Vagina (tissue), 2 donors: Measurements from ENCODE around the gene CRYZ. TPM values are rescaled to one million over a fixed set of nuclear protein-coding genes. Genes with fewer than 3 reads are reported as not detected.

Experiments used
- DNase-seq, 2 donors: peaks; one replicate each; pipeline ENCODE4 v3.0.0-alpha.2; 2017; ENCODE audit errors: extremely low spot score in 2 of 2
- H3K27ac ChIP-seq: fragments of 200-600 bp; sonication (generic); one replicate; pipeline ENCODE4 v1.5.1; 2019
- H3K27me3 ChIP-seq: fragments of 200-600 bp; sonication (generic); one replicate; pipeline ENCODE4 v1.5.1; 2019
- H3K36me3 ChIP-seq, 2 donors: fragments of 200-600 bp; sonication (generic); one replicate each; pipeline ENCODE4 v1.5.1; 2017 to 2019
- H3K4me1 ChIP-seq: fragments of 200-600 bp; sonication (generic); one replicate; pipeline ENCODE4 v1.5.1; 2019
- H3K4me3 ChIP-seq, 2 donors: fragments of 200-600 bp; sonication (generic); 1 replicate in 1 of 2; 2 replicates in 1 of 2; pipeline ENCODE4 v1.5.1; 2016 to 2019
- H3K9me3 ChIP-seq: fragments of 200-600 bp; sonication (generic); one replicate; pipeline ENCODE4 v1.5.1; 2019
- POLR2A ChIP-seq, 2 donors: fragments of 450-650 bp; IDR thresholded peaks; one replicate each; pipeline ENCODE4 v1.6.1; 2017; ENCODE audit warnings: antibody characterized with exemption in 2 of 2, mild to moderate bottlenecking in 2 of 2, moderate library complexity in 2 of 2
- POLR2AphosphoS5 ChIP-seq, 2 donors: sonication (generic); formaldehyde crosslinking; IDR thresholded peaks; one replicate each; pipeline ENCODE4 v1.9.0; 2017; ENCODE audit warnings: antibody characterized with exemption in 2 of 2, mild to moderate bottlenecking in 2 of 2, low read depth in 1 of 2; ENCODE audit not compliant: insufficient read depth in 1 of 2
- intact Hi-C: fragments of 100-400 bp; cut with DNase I; formaldehyde crosslinking; loops from one replicate; pipeline ENCODE4 v1.15.1; 2023
- total RNA-seq: library from RNA; depleted of rRNA; stranded (reverse); fragments of >200 nt; gene quantifications from one replicate; pipeline ENCODE4 v1.2.3, GENCODE V29; 2016
- TF ChIP-seq, protein P1 (sequence below), 3 experiments: fragments of 450-650 bp in 2 of 3; fragments of 200-600 bp in 1 of 3; sonication (generic) in 1 of 3; IDR thresholded peaks; one replicate each; pipeline ENCODE4 v1.5.1; 2017 to 2019; ENCODE audit warnings: antibody characterized with exemption in 3 of 3, mild to moderate bottlenecking in 2 of 3, moderate library complexity in 2 of 3

Gene CRYZ
- total RNA-seq, 1 donor from 2014 or later = 32.7 TPM

DNA sequence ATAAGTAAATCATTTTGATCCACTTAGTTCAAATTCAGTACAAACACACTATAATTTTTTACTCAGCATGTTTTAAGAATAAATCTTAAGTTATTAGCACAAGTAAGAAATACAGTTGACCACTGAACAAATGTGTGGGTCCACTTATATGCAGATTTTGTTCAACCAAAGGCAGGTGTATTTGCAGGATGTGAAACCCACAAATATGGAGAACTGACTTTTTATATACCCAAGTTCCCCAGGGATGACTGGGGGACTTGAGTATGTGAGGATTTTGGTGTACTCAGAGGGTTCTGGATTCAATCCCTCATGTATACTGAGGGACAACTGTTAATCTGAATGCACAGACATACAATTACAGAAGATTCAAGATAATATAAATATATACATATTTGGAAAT lies 33.5 kb downstream of the CRYZ start:
- no peak for DNase-seq
- Histone ChIP-seq H3K36me3 (peaks cover 0 to 3% of the 10 kb centered on the region in 2 donors), H3K4me1 (no peaks in the 10 kb centered on the region), H3K27me3 (no peaks in the 10 kb centered on the region), H3K27ac (no peak overlapping the region), H3K4me3 (no peak overlapping the region), H3K9me3 (no peaks in the 10 kb centered on the region)
- no peak for TF ChIP-seq POLR2AphosphoS5 (IDR thresholded peaks at IDR 0.05; ENCODE audit: insufficient read depth in 1 of 2, low read depth in 1 of 2)
- TF ChIP-seq POLR2A (IDR thresholded peaks at IDR 0.05) = no peak
- TF ChIP-seq, protein P1, sequence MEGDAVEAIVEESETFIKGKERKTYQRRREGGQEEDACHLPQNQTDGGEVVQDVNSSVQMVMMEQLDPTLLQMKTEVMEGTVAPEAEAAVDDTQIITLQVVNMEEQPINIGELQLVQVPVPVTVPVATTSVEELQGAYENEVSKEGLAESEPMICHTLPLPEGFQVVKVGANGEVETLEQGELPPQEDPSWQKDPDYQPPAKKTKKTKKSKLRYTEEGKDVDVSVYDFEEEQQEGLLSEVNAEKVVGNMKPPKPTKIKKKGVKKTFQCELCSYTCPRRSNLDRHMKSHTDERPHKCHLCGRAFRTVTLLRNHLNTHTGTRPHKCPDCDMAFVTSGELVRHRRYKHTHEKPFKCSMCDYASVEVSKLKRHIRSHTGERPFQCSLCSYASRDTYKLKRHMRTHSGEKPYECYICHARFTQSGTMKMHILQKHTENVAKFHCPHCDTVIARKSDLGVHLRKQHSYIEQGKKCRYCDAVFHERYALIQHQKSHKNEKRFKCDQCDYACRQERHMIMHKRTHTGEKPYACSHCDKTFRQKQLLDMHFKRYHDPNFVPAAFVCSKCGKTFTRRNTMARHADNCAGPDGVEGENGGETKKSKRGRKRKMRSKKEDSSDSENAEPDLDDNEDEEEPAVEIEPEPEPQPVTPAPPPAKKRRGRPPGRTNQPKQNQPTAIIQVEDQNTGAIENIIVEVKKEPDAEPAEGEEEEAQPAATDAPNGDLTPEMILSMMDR (IDR thresholded peaks at IDR 0.05) = no peak
- intact Hi-C loops = no loop called here

DNA sequence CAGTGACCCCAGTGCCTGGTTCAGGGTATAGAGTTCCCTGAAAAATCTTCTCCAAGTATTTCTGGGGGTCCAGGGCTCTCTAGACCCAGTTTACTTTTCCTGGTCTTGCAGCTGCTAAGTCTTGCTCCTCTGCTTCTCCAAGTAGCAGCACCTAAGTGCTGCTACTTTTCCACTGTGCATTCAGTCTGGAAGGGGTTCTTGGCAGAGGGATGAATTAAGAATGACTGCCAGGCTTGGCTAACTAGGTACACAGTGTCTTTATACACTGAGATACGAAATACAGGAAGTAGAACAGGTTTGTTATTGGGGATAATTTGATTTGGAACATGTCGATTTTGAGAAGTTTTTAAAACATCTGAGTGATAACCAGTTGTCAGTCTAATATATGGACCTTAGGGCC lies 35.0 kb downstream of the CRYZ start:
- Histone ChIP-seq H3K4me1 (no peaks in the 10 kb centered on the region), H3K27me3 (no peaks in the 10 kb centered on the region), H3K9me3 (no peaks in the 10 kb centered on the region), H3K36me3 (no peaks in the 10 kb centered on the region), H3K4me3 (no peak overlapping the region), H3K27ac (no peak overlapping the region)
- no peak for DNase-seq
- intact Hi-C loops = no loop called here
- TF ChIP-seq POLR2A (IDR thresholded peaks at IDR 0.05) (no peak), POLR2AphosphoS5 (IDR thresholded peaks at IDR 0.05; ENCODE audit: insufficient read depth in 1 of 2, low read depth in 1 of 2) (no peak)
- TF ChIP-seq, protein P1 (IDR thresholded peaks at IDR 0.05) = no peak

DNA sequence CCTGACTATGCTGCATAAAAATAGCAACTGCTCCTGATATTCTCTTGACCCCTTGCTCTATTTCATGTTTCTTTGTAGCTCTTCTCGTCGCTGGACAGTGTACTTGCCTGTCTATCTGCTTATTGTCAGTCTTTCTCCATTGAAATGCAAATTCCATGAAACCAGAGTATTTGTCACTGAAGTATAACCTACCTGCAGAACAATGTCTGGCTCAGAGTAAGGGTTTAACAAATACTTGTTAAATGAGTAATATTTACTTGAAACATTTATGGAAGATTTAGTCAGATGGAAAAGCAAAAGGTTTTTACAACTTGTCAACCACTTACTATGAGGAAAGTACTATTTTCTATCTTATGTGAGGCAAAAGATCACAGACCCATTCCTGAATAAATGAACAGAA lies 39.4 kb downstream of the CRYZ start:
- H3K4me3 ChIP-seq = no peak overlapping the region
- H3K4me1 ChIP-seq = no peaks in the 10 kb centered on the region
- intact Hi-C loops = no loop called here
- no peak for DNase-seq
- H3K9me3 ChIP-seq = no peaks in the 10 kb centered on the region
- H3K27me3 ChIP-seq = no peaks in the 10 kb centered on the region
- TF ChIP-seq, protein P1 (IDR thresholded peaks at IDR 0.05) = no peak
- TF ChIP-seq POLR2AphosphoS5 (IDR thresholded peaks at IDR 0.05; ENCODE audit: insufficient read depth in 1 of 2, low read depth in 1 of 2) = no peak
- no peak for TF ChIP-seq POLR2A (IDR thresholded peaks at IDR 0.05)
- H3K36me3 ChIP-seq = no peaks in the 10 kb centered on the region
- H3K27ac ChIP-seq = no peak overlapping the region

DNA sequence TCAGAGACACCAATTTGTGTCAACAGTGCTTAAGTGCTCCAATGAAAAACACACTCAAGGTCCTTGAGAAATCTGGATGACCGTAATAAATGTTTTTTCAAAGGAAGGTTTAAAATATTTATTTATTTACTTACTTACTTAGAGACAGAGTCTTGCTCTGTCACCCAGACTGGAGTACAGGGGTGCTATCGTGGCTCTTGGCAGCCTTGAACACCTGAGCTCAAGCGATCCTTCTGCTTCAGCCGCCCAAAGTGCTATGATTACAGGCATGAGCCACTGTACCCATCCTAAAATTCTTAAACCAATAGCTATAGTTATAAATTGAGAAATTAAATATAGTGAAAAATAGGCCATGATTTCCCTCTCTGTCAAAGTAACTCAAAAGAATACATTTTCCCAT lies 41.9 kb downstream of the CRYZ start:
- no peak for TF ChIP-seq POLR2A (IDR thresholded peaks at IDR 0.05)
- Histone ChIP-seq H3K27ac (no peak overlapping the region), H3K9me3 (no peaks in the 10 kb centered on the region), H3K4me1 (no peaks in the 10 kb centered on the region), H3K4me3 (no peak overlapping the region), H3K27me3 (no peaks in the 10 kb centered on the region), H3K36me3 (no peaks in the 10 kb centered on the region)
- intact Hi-C loops = no loop called here
- DNase-seq = no peak

DNA sequence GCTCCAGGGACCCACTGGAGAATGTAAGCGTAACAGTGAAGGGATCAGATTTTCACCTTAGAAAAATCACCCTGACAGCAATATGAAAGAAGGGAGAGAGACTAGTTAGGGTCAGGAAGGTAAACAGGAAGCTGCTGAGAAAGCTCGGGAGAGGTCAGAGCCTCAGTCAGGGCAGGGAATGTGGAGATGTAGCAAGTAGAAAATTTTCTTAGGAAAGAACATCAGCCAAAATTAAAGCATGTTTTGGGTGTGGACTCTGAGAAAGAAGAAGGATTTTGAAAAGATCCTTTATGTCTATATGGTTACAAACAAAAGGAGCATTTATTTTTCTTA lies 42.5 kb downstream of the CRYZ start:
- Histone ChIP-seq H3K36me3 (no peaks in the 10 kb centered on the region), H3K27me3 (no peaks in the 10 kb centered on the region), H3K4me3 (no peak overlapping the region), H3K4me1 (no peaks in the 10 kb centered on the region), H3K9me3 (no peaks in the 10 kb centered on the region), H3K27ac (no peak overlapping the region)
- TF ChIP-seq POLR2A (IDR thresholded peaks at IDR 0.05) (no peak), POLR2AphosphoS5 (IDR thresholded peaks at IDR 0.05; ENCODE audit: insufficient read depth in 1 of 2, low read depth in 1 of 2) (no peak)
- TF ChIP-seq, protein P1 (IDR thresholded peaks at IDR 0.05) = no peak
- intact Hi-C loops = no loop called here
- DNase-seq = no peak
